Endodermal cell (in vitro differentiated cells): ENCODE results near the gene IL31RA. TPM values are rescaled to one million over a fixed set of nuclear protein-coding genes. Genes with fewer than 3 reads are reported as not detected.

Source experiments
- DNase-seq: peaks from one replicate; pipeline ENCODE4 v3.0.0-alpha.2; 2017
- H3K27ac ChIP-seq: 2 replicates; pipeline ENCODE4 v1.5.1; 2013; ENCODE audit warnings: mild to moderate bottlenecking, low read depth, low read length, moderate library complexity
- H3K27me3 ChIP-seq: 2 replicates; pipeline ENCODE4 v1.6.1; 2013; ENCODE audit warnings: mild to moderate bottlenecking, low read length, moderate library complexity; ENCODE audit not compliant: insufficient read depth, control insufficient read depth, poor library complexity, severe bottlenecking
- H3K36me3 ChIP-seq: 2 replicates; pipeline ENCODE4 v1.7.0; 2013; ENCODE audit warnings: mild to moderate bottlenecking, low read length, moderate library complexity; ENCODE audit not compliant: control insufficient read depth, insufficient read depth
- H3K4me1 ChIP-seq: one replicate; pipeline ENCODE4 v1.7.0; 2013; ENCODE audit warnings: low read length; ENCODE audit not compliant: control insufficient read depth, insufficient read depth
- H3K4me3 ChIP-seq: 2 replicates; pipeline ENCODE4 v1.5.1; 2013; ENCODE audit warnings: mild to moderate bottlenecking, low read length, moderate library complexity
- H3K9ac ChIP-seq: 2 replicates; pipeline ENCODE4 v1.6.1; 2013; ENCODE audit warnings: mild to moderate bottlenecking, low read length, moderate library complexity; ENCODE audit not compliant: poor library complexity, severe bottlenecking; ENCODE audit errors: extremely low read depth
- H3K9me3 ChIP-seq: 2 replicates; pipeline ENCODE4 v1.6.1; 2013; ENCODE audit warnings: mild to moderate bottlenecking, low read length, moderate library complexity; ENCODE audit not compliant: control insufficient read depth
- H3K27ac Mint-ChIP-seq: 2 replicates; pipeline ENCODE4 v1.8.0; 2020; ENCODE audit warnings: mixed read lengths
- H3K27me3 Mint-ChIP-seq: 2 replicates; pipeline ENCODE4 v1.8.0; 2021; ENCODE audit warnings: mild to moderate bottlenecking, mixed read lengths; ENCODE audit not compliant: insufficient read depth
- H3K36me3 Mint-ChIP-seq: 2 replicates; pipeline ENCODE4 v1.8.0; 2020; ENCODE audit warnings: low read depth, mixed read lengths
- H3K4me1 Mint-ChIP-seq: 2 replicates; pipeline ENCODE4 v1.8.0; 2020; ENCODE audit warnings: mixed read lengths
- H3K4me3 Mint-ChIP-seq: 2 replicates; pipeline ENCODE4 v1.8.0; 2020; ENCODE audit warnings: mild to moderate bottlenecking, moderate library complexity, mixed read lengths
- H3K9me3 Mint-ChIP-seq: 2 replicates; pipeline ENCODE4 v1.8.0; 2020; ENCODE audit warnings: mild to moderate bottlenecking, mixed read lengths
- WGBS, 2 experiments: methylation state at CpG; one replicate each; pipeline versions ENCODE4 v1.1.5 to v1.1.7; 2013; ENCODE audit warnings: missing lambda C conversion rate in 2 of 2, mixed read lengths in 1 of 2; ENCODE audit not compliant: insufficient coverage in 1 of 2, insufficient read length in 1 of 2; 5-methylcytosine and 5-hydroxymethylcytosine counted together
- total RNA-seq, 2 donors: library from RNA; stranded (reverse); fragmentation: NEBNext Ultra II Directional in 1 of 2; extraction: Animal tissue kit (Norgen Biotek cat#: 25700) in 1 of 2; gene quantifications; 2 replicates in 1 of 2; 3 replicates in 1 of 2; pipeline ENCODE4 v1.2.1, GENCODE V29; 2021
- TF ChIP-seq, protein P1 (sequence below): fragments of 200-600 bp; sonication (generic); conservative IDR thresholded peaks from 2 replicates; pipeline ENCODE4 v1.5.0; 2021; ENCODE audit warnings: antibody characterized with exemption, mild to moderate bottlenecking

Gene IL31RA
- total RNA-seq, 2 donors from 2014 or later: not detected

DNA sequence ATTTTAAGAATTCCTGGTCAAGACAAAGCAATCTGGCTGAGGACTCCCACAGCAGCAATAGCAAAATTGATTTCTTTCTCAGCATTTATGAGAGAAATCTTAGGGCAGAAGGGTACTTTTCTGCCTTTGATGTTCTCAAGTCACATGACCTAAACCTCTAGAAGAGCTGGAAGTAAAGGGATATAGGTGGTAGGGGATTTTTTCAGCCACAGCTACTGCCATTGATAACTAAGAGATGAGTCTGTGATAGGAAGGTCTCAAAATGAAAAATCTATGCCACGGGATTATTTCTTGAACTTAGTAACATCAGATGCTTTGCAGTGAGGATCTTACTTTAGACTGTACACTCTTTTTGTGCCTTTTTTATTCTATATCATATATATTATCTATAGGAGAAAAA is 108.1 kb downstream of the IL31RA start:
- peaks cover 93% of the 10 kb centered on the region for H3K36me3 ChIP-seq
- no peak for DNase-seq
- H3K27ac ChIP-seq: no peak overlapping the region
- H3K4me3 ChIP-seq: no peak overlapping the region
- no peaks in the 10 kb centered on the region for H3K9me3 Mint-ChIP-seq
- H3K4me3 Mint-ChIP-seq: no peak overlapping the region
- WGBS, 2 experiments: 86% methylated on average over 1 of the region's 1 CpG; no CpG with 5 or more reads in 1 of the 2 experiments
- no peaks in the 10 kb centered on the region for H3K27me3 Mint-ChIP-seq
- H3K27ac Mint-ChIP-seq: no peak overlapping the region
- peaks cover 50% of the 10 kb centered on the region for H3K36me3 Mint-ChIP-seq
- H3K27me3 ChIP-seq: no peaks in the 10 kb centered on the region
- H3K4me1 ChIP-seq: no peaks in the 10 kb centered on the region
- no peak overlapping the region for H3K9ac ChIP-seq
- no peaks in the 10 kb centered on the region for H3K4me1 Mint-ChIP-seq
- TF ChIP-seq, protein P1, sequence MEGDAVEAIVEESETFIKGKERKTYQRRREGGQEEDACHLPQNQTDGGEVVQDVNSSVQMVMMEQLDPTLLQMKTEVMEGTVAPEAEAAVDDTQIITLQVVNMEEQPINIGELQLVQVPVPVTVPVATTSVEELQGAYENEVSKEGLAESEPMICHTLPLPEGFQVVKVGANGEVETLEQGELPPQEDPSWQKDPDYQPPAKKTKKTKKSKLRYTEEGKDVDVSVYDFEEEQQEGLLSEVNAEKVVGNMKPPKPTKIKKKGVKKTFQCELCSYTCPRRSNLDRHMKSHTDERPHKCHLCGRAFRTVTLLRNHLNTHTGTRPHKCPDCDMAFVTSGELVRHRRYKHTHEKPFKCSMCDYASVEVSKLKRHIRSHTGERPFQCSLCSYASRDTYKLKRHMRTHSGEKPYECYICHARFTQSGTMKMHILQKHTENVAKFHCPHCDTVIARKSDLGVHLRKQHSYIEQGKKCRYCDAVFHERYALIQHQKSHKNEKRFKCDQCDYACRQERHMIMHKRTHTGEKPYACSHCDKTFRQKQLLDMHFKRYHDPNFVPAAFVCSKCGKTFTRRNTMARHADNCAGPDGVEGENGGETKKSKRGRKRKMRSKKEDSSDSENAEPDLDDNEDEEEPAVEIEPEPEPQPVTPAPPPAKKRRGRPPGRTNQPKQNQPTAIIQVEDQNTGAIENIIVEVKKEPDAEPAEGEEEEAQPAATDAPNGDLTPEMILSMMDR: no peak
- H3K9me3 ChIP-seq: no peaks in the 10 kb centered on the region

DNA sequence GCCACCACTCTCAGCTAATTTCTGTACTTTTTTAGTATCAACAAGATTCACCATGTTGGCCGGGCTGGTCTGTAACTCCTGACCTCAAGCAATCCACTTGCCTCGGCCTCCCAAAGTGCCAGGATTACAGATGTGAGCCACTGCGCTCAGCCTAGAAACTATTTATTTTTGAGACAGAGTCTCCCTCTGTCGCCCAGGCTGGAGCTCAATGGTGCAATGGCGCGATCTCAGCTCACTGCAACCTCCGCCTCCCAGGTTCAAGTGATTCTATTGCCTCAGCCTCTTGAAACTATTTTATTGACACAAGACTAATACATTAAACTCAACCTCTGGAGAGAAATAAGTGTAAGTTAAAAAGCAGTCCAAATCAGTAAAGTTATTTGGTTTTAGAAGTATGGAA is 109.6 kb downstream of the IL31RA start:
- Mint-ChIP-seq H3K4me1 (no peaks in the 10 kb centered on the region), H3K4me3 (no peak overlapping the region), H3K9me3 (no peaks in the 10 kb centered on the region), H3K27ac (no peak overlapping the region), H3K36me3 (peaks cover 40% of the 10 kb centered on the region), H3K27me3 (no peaks in the 10 kb centered on the region)
- Histone ChIP-seq H3K9ac (no peak overlapping the region), H3K4me1 (no peaks in the 10 kb centered on the region), H3K9me3 (no peaks in the 10 kb centered on the region), H3K36me3 (peaks cover 90% of the 10 kb centered on the region), H3K4me3 (no peak overlapping the region), H3K27ac (no peak overlapping the region), H3K27me3 (no peaks in the 10 kb centered on the region)
- DNase-seq: no peak
- 95 to 96% methylated on average over 5 to 7 of the region's 7 CpGs for WGBS, 2 experiments
- TF ChIP-seq, protein P1: no peak

DNA sequence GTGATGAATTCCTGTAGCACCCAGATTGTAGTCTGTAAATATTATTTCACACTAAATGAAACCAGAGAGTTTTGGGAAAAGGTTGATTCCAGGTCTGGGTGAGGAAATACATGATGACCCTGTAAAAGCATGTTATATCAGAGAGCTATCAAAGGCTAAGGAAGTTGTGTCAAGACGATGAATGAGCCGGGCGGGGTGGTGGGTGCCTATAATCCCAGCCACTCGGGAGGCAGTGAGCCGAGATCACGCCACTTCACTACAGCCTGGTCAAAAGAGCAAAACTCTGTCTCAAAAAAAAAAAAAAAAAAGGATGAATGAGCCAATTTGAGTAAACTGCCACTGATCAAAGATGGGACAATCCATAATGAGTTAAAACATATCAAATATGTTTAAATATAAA is 114.4 kb downstream of the IL31RA start:
- Histone ChIP-seq H3K36me3 (peaks cover 77% of the 10 kb centered on the region), H3K4me3 (no peak overlapping the region), H3K27me3 (no peaks in the 10 kb centered on the region), H3K27ac (no peak overlapping the region), H3K4me1 (no peaks in the 10 kb centered on the region), H3K9ac (no peak overlapping the region), H3K9me3 (no peaks in the 10 kb centered on the region)
- Mint-ChIP-seq H3K27ac (no peak overlapping the region), H3K27me3 (no peaks in the 10 kb centered on the region), H3K4me1 (no peaks in the 10 kb centered on the region), H3K9me3 (no peaks in the 10 kb centered on the region), H3K4me3 (no peak overlapping the region), H3K36me3 (peaks cover 28% of the 10 kb centered on the region)
- DNase-seq: no peak
- TF ChIP-seq, protein P1: no peak
- 94 to 95% methylated on average over 3 to 6 of the region's 6 CpGs for WGBS, 2 experiments
